GM23248 (cell line): ENCODE data around the gene PIGM.

Experiments used
- EZH2 ChIP-seq: fragments of 200-600 bp; sonication (generic); IDR thresholded peaks from 2 replicates; pipeline ENCODE4 v1.6.1; 2018; ENCODE audit warnings: antibody characterized with exemption, mild to moderate bottlenecking; ENCODE audit not compliant: insufficient read depth, poor library complexity, severe bottlenecking
- EZH2phosphoT487 ChIP-seq: fragments of 200-600 bp; sonication (generic); IDR thresholded peaks from 2 replicates; pipeline ENCODE4 v1.6.1; 2018; ENCODE audit warnings: antibody characterized with exemption, moderate library complexity, mild to moderate bottlenecking, low read depth; ENCODE audit not compliant: insufficient read depth

DNA sequence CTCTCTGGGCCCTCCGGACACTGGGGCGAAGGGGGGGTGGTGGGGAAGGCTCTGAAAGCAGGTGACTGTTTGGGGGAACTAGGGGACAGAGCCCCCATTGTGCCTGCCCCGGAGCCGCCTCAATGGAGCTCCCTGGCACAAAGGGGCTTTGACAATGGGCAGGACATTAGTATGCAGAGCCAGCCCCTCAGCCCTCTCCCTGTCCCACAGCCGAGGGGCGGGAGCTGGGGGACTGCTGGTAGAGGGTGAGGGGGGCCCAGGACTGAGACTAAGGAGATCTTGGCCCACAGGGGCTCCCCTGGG is 30.4 kb upstream of the PIGM start:
- no peak for TF ChIP-seq EZH2
- TF ChIP-seq EZH2phosphoT487: no peak
